GM19240 (cell line): ENCODE data around the gene LRP1B.
"Not testable (repeated sequence)": the region's sequence is repeated elsewhere in the genome, so short reads cannot be mapped to it uniquely, and the experiment has no call there.

ENCODE experiments used
- DNase-seq: peaks from one replicate; pipeline ENCODE4 v3.0.0; 2011; ENCODE audit warnings: low spot score; ENCODE audit not compliant: insufficient read length

LRP1B gene

GRCh38 chr2:141169117-141169516 is 961.7 kb downstream of the LRP1B start:
- not testable (repeated sequence) for DNase-seq

GRCh38 chr2:141162314-141162713 is 968.5 kb downstream of the LRP1B start:
- no peak for DNase-seq

GRCh38 chr2:141151611-141152286 is 979.1 kb downstream of the LRP1B start:
- DNase-seq, result no peak

- DNase-seq, result no peak
These were observed 988.8 kb downstream of the LRP1B start for GRCh38 chr2:141142025-141142424.

GRCh38 chr2:141137122-141137693 is 993.6 kb downstream of the LRP1B start:
- no peak for DNase-seq

- DNase-seq, result no peak
These were observed 996.9 kb downstream of the LRP1B start for GRCh38 chr2:141133883-141134282.

GRCh38 chr2:141125432-141125831 is 1005.4 kb downstream of the LRP1B start:
- no peak for DNase-seq

GRCh38 chr2:141118836-141119235 is 1012.0 kb downstream of the LRP1B start:
- DNase-seq, result no peak

- no peak for DNase-seq
These were observed 1017.5 kb downstream of the LRP1B start for GRCh38 chr2:141113301-141113700.

GRCh38 chr2:141109633-141110032 is 1021.2 kb downstream of the LRP1B start:
- DNase-seq, result no peak

- DNase-seq, result no peak
These were observed 1025.1 kb downstream of the LRP1B start for GRCh38 chr2:141105763-141106162.

- DNase-seq, result no peak
These were observed 1027.6 kb downstream of the LRP1B start for GRCh38 chr2:141103216-141103615.

GRCh38 chr2:141079231-141079630 is 1051.6 kb downstream of the LRP1B start:
- no peak for DNase-seq

GRCh38 chr2:141075753-141076152 is 1055.1 kb downstream of the LRP1B start:
- DNase-seq, result no peak

GRCh38 chr2:141068053-141068682 is 1062.6 kb downstream of the LRP1B start:
- DNase-seq, result no peak

GRCh38 chr2:141065042-141065441 is 1065.8 kb downstream of the LRP1B start:
- no peak for DNase-seq

- DNase-seq, result no peak
These were observed 1067.4 kb downstream of the LRP1B start for GRCh38 chr2:141063406-141063805.

GRCh38 chr2:141062443-141062842 is 1068.4 kb downstream of the LRP1B start:
- DNase-seq, result no peak

GRCh38 chr2:141062031-141062430 is 1068.8 kb downstream of the LRP1B start:
- no peak for DNase-seq

- no peak for DNase-seq
These were observed 1072.3 kb downstream of the LRP1B start for GRCh38 chr2:141058556-141058955.

GRCh38 chr2:141055531-141055930 is 1075.3 kb downstream of the LRP1B start:
- DNase-seq, result no peak

GRCh38 chr2:141048951-141049350 is 1081.9 kb downstream of the LRP1B start:
- DNase-seq, result no peak

GRCh38 chr2:141041281-141041680 is 1089.5 kb downstream of the LRP1B start:
- DNase-seq, result no peak
